KOPT-K1 (cell line): ENCODE measurements around the gene LPAR1.

Experiments used
- H3K27ac ChIP-seq: fragments of 200-600 bp; sonication (generic); 2 replicates; pipeline ENCODE4 v1.5.1; 2016; ENCODE audit warnings: antibody characterized with exemption, mild to moderate bottlenecking, low read depth, low read length; ENCODE audit not compliant: poor library complexity, severe bottlenecking
- H3K36me3 ChIP-seq: fragments of 200-600 bp; sonication (generic); 2 replicates; pipeline ENCODE4 v1.5.1; 2017; ENCODE audit warnings: antibody characterized with exemption, mild to moderate bottlenecking, low read length, moderate library complexity; ENCODE audit not compliant: insufficient read depth
- H3K9me3 ChIP-seq: fragments of 200-600 bp; sonication (generic); 2 replicates; pipeline ENCODE4 v1.5.1; 2017; ENCODE audit warnings: antibody characterized with exemption, low read length, mild to moderate bottlenecking; ENCODE audit not compliant: insufficient read depth, poor library complexity, severe bottlenecking

LPAR1 gene

GRCh38 chr9:110912419-110913291, 125.6 kb downstream of the LPAR1 start:
- Histone ChIP-seq H3K9me3 (peaks cover 11% of the 10 kb centered on the region), H3K27ac (no peak overlapping the region), H3K36me3 (no peaks in the 10 kb centered on the region)

GRCh38 chr9:110911659-110912418, 126.4 kb downstream of the LPAR1 start:
- Histone ChIP-seq H3K9me3 (peaks cover 11% of the 10 kb centered on the region), H3K27ac (no peak overlapping the region), H3K36me3 (no peaks in the 10 kb centered on the region)

- H3K9me3 ChIP-seq = peaks cover 11% of the 10 kb centered on the region
- H3K27ac ChIP-seq = no peak overlapping the region
- H3K36me3 ChIP-seq = no peaks in the 10 kb centered on the region
These were observed 129.4 kb downstream of the LPAR1 start for GRCh38 chr9:110908894-110909293.

GRCh38 chr9:110900917-110901316, 137.4 kb downstream of the LPAR1 start:
- Histone ChIP-seq H3K36me3 (no peaks in the 10 kb centered on the region), H3K27ac (no peak overlapping the region), H3K9me3 (peaks cover 23% of the 10 kb centered on the region)

DNA sequence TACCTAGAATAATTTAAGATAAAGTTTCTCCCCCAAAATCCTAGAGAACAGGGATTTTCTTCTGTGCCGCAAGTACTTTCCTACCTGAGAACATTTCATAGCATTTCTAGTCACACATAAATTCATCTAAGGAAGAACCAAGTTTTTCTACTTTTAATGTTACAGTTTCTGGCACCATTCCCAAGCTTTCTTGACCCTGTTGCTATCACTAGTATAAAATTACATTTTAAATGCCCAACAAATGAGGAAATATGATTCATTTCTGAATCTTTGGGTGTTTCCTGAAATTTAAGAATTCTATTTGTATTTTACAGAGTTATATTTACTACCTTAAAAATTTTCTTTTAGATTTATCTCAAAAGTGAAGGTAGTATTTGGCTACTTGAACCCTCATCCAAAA, 137.8 kb downstream of the LPAR1 start:
- Histone ChIP-seq H3K9me3 (peaks cover 23% of the 10 kb centered on the region), H3K27ac (no peak overlapping the region), H3K36me3 (no peaks in the 10 kb centered on the region)

- no peaks in the 10 kb centered on the region for H3K36me3 ChIP-seq
- H3K9me3 ChIP-seq = peaks cover 23% of the 10 kb centered on the region
- no peak overlapping the region for H3K27ac ChIP-seq
These were observed 139.4 kb downstream of the LPAR1 start for GRCh38 chr9:110898866-110899265.

DNA sequence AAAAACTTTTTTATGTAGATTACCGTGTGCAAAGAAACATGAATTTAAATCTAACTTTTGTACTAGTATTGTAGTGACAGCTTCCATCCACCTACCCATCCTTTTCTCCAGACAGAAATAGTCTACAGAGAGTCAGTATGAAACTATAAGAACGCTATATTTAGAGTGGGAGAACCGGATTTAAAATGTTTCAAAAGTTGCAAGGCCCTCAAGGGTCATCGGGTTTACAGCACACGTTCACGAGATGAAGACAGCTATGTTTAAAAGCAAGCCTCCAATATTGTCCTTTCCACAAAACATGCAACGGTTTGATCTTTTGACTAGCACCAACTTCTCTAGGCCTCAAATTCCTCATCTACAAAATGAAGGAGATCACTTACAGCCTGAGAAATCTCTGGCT, 139.9 kb downstream of the LPAR1 start:
- Histone ChIP-seq H3K27ac (no peak overlapping the region), H3K9me3 (peaks cover 23% of the 10 kb centered on the region), H3K36me3 (no peaks in the 10 kb centered on the region)

GRCh38 chr9:110897943-110898342, 140.3 kb downstream of the LPAR1 start:
- Histone ChIP-seq H3K36me3 (no peaks in the 10 kb centered on the region), H3K27ac (no peak overlapping the region), H3K9me3 (peaks cover 22% of the 10 kb centered on the region)

DNA sequence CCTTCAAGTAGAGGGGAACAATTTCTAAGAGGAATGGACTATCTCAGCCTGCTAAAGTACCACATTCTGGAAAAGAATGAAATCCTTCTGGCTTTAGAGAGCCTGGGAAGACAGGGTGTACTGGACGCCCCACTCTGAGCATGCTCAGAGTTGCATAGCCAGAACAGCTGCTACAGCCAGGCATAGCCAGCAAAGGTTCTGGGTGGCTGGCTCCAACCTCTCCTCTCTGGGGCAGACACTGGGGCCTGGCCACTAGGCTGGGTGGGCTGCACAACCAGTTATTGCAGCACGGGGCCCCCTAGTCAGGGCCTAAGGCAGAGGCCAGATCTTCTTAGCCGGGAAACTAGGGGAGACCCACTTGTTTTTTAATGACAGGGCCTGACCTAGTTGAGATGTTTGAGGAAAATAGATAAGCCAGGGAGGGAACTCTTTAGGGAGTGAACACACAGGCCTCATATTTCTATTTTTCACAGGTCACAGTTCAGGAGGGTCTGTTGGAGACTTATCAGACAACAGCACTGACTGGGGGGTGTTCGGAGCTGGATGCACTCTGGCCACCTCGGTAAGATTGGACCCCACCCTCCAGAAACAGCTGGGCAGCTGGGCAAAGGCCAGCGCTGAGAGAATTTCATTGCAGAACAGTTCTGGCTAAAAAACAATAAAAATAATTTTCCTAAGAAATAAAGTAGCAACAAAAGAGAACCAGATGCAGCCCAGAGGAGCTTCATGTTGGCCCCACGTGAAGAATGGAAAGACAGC, 142.9 kb downstream of the LPAR1 start:
- Histone ChIP-seq H3K27ac (no peak overlapping the region), H3K9me3 (peaks cover 9% of the 10 kb centered on the region), H3K36me3 (no peaks in the 10 kb centered on the region)

DNA sequence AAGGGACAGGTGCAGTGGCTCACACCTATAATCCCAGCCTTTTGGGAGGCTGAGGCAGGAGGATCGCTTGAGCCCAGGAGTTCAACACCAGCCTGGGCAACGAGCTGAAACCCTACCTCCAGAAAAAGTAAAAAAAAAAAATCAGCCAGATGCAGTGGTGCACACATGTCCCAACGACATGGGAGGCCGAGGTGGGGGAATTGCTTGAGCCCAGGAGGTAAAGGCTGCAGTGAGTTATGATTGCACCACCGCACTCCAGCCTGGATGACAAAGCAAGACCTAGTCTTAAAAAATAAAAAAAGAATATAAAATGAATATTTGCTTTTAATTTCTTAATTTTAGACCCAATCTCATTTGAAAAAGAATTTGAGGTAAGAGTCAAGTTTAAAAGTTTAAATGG, 143.5 kb downstream of the LPAR1 start:
- Histone ChIP-seq H3K36me3 (no peaks in the 10 kb centered on the region), H3K27ac (no peak overlapping the region), H3K9me3 (peaks cover 9% of the 10 kb centered on the region)

DNA sequence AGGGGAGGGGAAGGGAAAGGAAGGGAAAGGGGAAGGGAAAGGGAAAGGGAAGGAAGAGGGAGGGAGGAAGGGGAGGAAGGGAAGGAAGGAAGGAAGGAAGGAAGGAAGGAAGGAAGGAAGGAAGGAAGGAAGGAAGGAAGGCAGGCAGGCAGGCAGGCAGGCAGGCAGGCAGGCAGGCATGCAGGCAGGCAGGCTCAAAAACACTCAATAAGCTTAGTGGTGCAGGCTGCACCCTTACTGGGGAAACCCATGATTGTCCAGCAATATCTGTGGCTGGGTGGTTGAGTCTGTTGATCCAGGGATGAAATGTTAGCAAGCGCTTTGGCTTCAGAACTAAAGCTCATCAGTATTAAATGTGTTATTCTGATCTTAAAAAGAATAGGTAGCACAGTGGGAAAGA, 145.6 kb downstream of the LPAR1 start:
- Histone ChIP-seq H3K27ac (no peak overlapping the region), H3K36me3 (no peaks in the 10 kb centered on the region)

DNA sequence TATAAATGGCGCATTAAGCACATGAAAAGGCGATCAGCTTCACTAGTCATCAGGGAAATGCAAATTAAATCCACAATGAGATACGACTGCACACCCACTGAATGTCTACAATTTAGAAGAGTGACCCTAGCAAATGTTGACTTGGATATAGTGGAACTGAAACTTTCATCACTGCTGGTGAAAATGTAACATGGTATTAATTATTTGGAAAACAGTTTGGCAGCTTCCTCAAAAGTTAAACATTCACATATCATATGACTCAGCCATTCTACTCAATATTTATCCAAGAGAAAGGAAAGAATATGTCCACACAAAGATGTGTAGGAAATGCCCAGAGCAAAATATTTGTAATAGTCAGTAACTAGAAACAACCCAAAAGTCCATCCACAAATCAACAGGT, 146.5 kb downstream of the LPAR1 start:
- no peaks in the 10 kb centered on the region for H3K36me3 ChIP-seq
- peaks cover 3% of the 10 kb centered on the region for H3K9me3 ChIP-seq
- H3K27ac ChIP-seq = no peak overlapping the region

More for the DNA sequence above, 145.6 kb downstream of the LPAR1 start:
- peaks cover 9% of the 10 kb centered on the region for H3K9me3 ChIP-seq

DNA sequence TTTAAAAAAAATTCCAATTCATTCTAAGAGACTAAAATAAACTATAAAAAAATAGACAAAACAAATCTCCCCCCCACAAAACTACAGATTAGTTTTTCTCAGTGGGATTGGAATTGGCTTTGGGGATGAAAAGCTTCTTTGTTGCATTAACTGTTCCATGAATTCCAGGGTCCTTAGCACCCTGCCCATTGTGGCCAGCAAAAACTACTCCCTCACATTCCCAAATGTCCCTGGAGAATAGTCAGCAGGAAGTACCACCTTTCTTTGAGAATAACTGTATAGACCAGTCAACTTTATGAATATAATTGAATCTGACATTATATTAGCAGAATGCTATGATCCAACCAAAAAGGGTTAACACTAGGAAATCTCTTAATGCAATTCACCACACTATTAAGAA, 147.9 kb downstream of the LPAR1 start:
- no peaks in the 10 kb centered on the region for H3K36me3 ChIP-seq
- no peak overlapping the region for H3K27ac ChIP-seq
- H3K9me3 ChIP-seq = no peaks in the 10 kb centered on the region

GRCh38 chr9:110887276-110887675, 151.0 kb downstream of the LPAR1 start:
- no peaks in the 10 kb centered on the region for H3K36me3 ChIP-seq
- H3K27ac ChIP-seq = no peak overlapping the region
- no peaks in the 10 kb centered on the region for H3K9me3 ChIP-seq

- Histone ChIP-seq H3K27ac (no peak overlapping the region), H3K36me3 (no peaks in the 10 kb centered on the region), H3K9me3 (no peaks in the 10 kb centered on the region)
These were observed 151.4 kb downstream of the LPAR1 start for GRCh38 chr9:110886832-110887231.
